Fibroblast of villous mesenchyme (primary cell): Measurements from ENCODE around the gene COA8. TPM values are rescaled to one million over a fixed set of nuclear protein-coding genes. Genes with fewer than 3 reads are reported as not detected.

Source experiments
- DNase-seq: peaks from one replicate; pipeline ENCODE4 v3.0.0-alpha.2; 2010; ENCODE audit warnings: low read depth
- H3K4me3 ChIP-seq: 2 replicates; pipeline ENCODE4 v1.5.1; 2011; ENCODE audit warnings: low read depth, mild to moderate bottlenecking, low read length
- total RNA-seq: library from RNA; depleted of rRNA; stranded (reverse); fragments of >200 nt; gene quantifications from 2 replicates; pipeline ENCODE4 v1.2.3, GENCODE V29; 2012
- TF ChIP-seq, protein P1 (sequence below): IDR thresholded peaks from 2 replicates; pipeline ENCODE4 v1.5.1; 2012; ENCODE audit warnings: low read depth, mild to moderate bottlenecking, low read length; ENCODE audit not compliant: insufficient read depth

COA8 gene
- total RNA-seq, 1 donor = 32.0 TPM

DNA sequence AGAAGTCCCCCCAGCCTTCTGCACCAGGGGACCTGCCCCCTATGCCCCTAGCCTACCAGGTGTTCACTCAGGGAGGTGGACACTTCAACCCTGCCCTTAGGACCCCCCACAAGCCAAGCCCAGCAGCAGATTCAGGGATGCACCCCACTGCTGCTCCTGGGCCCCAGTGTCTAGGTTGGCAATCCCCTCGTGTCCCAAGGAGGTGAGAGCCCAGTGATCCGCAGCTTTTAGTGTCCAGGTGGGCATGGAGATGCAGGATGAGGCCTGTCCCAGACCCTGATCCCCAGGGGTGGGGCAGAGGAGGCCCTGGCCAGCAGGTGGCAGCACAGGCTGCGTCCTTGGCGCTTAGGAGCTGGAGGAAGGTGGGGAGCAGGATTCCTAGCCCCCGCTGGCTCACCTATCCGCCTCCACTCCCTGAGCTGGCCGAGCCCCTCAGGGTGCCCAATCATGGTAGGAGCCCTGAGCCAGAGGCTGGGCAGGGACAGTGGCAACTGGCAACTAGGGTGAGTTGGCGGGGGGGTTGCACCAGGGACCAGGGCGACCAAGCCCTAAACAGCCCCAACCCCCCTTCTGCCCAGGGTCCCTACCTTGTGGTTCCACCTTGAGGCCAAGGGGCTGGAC lies 44.2 kb upstream of the COA8 start:
- DNase-seq = no peak
- no peak overlapping the region for H3K4me3 ChIP-seq
- TF ChIP-seq, protein P1, sequence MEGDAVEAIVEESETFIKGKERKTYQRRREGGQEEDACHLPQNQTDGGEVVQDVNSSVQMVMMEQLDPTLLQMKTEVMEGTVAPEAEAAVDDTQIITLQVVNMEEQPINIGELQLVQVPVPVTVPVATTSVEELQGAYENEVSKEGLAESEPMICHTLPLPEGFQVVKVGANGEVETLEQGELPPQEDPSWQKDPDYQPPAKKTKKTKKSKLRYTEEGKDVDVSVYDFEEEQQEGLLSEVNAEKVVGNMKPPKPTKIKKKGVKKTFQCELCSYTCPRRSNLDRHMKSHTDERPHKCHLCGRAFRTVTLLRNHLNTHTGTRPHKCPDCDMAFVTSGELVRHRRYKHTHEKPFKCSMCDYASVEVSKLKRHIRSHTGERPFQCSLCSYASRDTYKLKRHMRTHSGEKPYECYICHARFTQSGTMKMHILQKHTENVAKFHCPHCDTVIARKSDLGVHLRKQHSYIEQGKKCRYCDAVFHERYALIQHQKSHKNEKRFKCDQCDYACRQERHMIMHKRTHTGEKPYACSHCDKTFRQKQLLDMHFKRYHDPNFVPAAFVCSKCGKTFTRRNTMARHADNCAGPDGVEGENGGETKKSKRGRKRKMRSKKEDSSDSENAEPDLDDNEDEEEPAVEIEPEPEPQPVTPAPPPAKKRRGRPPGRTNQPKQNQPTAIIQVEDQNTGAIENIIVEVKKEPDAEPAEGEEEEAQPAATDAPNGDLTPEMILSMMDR = peak; percentile 89

DNA sequence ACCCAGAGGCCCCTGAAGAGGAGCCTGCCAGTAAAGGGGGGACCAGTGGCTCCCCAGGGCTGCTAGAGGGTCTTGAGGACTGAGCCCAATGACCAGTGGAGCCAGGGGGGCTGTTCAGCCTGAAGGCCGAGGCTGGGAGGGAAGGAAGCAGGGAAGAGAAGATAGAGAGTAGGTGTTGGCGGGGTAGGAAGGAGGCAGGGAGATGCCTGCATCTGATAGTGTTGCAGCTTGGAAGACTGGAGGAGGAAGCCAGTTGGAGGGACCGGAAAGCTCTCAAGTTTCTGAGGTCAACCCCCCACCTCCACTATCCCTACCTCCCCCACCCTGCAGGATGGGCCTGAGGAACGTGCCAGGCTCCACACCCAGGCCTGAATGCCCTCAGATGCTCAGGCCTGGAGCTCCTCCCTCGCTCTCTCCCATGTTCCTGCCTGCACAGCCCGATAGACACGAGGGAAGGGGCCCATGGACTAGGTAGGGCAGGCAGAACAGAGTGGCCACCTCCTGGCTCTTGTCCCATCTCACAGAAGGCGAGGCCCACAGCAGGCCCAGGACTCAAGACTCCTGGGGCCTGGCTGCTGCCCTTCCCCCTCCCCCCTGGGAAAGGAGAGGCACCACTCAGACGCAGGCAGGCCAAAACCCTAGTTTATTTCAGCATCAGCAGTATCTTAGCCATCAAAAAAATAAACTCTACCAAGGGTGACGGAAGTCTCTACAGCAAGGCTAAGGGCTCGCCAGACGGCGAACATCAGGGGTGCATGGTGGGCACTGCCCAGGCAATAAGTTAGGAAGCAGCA lies 43.5 kb upstream of the COA8 start:
- TF ChIP-seq, protein P1 = no peak
- no peak overlapping the region for H3K4me3 ChIP-seq
- no peak for DNase-seq

DNA sequence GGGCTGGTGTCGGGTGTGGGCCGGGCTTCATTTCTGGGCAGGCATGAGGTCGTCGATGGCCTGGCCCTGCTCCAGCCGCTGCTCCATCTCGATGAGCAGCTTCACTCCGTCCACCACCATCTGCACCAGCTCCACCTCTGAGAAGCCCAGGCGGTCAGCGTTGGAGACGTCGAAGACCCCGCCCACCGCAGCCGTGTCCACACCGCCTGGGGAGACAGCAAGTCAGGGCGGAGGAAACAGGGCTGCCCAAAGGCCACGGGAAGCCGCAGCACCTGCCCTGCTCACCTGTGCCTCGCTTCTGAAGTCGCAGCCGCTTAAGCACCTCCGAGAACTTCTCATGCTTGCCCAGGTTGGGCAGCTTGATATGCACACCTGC lies 42.9 kb upstream of the COA8 start:
- H3K4me3 ChIP-seq = no peak overlapping the region
- DNase-seq = no peak
- TF ChIP-seq, protein P1 = no peak

DNA sequence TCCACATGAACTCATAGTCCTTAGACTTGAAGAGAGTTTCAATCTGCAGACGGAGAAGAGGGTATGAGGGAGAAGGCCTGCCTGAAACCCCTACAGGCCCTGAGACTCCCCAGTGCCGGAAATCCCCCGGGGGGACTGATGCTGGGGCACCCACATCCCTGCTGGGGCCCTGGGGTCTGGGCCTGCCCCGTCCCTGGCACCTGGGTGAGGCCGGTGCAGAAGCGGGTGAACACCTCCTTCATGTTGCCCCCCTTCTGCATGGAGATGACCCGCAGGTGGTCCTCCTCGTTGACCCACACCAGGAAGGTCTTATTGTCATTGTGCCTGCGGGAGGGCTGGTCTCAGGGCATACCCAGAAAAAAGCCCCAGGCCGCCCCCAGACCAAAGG lies 42.5 kb upstream of the COA8 start:
- no peak overlapping the region for H3K4me3 ChIP-seq
- TF ChIP-seq, protein P1 = no peak
- no peak for DNase-seq

DNA sequence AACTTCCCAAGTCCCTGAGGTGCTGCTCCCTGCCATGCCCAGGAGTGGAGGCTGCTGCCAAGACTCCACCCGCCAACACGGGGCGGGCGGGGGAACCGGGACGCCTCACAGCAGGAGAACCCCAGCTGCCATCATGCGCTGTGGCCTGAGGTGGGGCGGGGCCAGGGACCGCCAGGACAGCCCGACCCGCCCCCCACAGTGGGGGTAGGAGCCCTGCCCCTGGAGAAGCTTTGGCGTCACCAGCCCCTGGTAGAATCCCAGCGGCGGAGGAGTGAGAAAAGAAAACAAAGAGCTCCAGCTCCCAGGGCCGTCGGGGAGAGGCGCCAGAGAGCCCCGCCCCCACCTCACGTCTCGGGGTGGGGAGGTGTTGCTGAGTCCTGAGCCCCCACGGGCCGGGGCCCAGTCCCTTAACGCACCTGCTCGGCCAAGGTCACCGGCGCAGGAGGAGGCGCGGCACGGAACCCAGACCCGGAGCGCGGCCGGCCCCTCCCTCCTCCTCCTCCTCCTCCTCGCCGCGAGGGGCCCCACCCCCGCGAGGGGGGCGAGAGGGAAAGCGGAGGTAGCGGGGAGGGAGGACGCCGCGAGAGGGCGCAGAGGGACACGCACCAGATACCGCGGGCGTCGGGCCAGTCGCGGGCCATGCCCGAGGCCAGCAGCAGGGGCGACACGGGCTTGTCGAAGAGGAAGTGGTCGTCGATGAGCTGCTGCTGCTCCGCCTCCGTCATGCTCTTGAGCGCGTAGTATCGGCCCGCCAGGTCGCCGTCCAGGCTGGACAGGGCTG lies 41.9 kb upstream of the COA8 start:
- TF ChIP-seq, protein P1 = peak; percentile 54

DNA sequence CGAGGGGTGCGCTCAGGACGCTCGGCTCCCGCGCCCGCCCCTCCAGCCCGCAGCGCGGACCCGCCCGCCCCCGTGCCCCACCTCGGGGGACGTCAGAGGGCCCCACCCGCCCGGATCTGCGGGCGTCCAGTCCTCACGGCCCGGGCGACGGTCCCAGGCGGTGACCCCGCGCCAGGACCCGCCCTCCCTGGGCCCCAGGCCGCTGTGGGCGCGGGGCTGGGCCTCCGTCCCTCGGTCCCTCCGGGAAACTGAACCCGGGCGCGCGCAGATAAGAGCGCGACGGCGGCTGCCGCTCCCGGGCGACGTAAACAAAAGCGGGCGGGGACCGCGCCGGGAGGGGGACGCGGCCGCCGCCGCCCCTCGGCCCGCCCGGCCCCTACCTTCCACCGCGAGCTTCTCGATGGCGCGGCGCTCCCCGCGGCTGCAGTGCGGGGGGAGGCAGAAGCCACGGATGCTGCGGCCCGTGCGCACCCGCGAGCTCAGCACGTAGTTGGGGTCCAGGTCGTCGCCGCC lies 41.3 kb upstream of the COA8 start:
- TF ChIP-seq, protein P1 = no peak
- no peak for DNase-seq
- peak overlapping the region; percentile 60 for H3K4me3 ChIP-seq

More for the DNA sequence above, 41.9 kb upstream of the COA8 start:
- peak; percentile 67 for DNase-seq
- peak overlapping the region; percentile 60 for H3K4me3 ChIP-seq
